CD4-positive, CD25-positive, alpha-beta regulatory T cell (primary cell): ENCODE data around the gene MSI2. TPM values are rescaled to one million over a fixed set of nuclear protein-coding genes. Genes with fewer than 3 reads are reported as not detected.

Source experiments
- ATAC-seq, 2 donors: fragments of 150-1000 bp; cut with Tn5 transposase; one replicate each; pipeline ENCODE4 v1.10.0; 2021; ENCODE audit warnings: low read depth in 2 of 2, moderate number of reproducible peaks in 2 of 2, moderate library complexity in 1 of 2
- DNase-seq, 3 donors: peaks; one replicate each; pipeline versions ENCODE4 v3.0.0 to v3.0.0-alpha.2; 2012 to 2022; ENCODE audit warnings: mixed read lengths in 1 of 3
- H3K27ac ChIP-seq: one replicate; pipeline ENCODE4 v1.7.0; 2013; ENCODE audit warnings: mild to moderate bottlenecking, low read length; ENCODE audit not compliant: insufficient read depth, poor library complexity, severe bottlenecking
- H3K27me3 ChIP-seq: one replicate; pipeline ENCODE4 v1.7.0; 2013; ENCODE audit warnings: low read length; ENCODE audit not compliant: control insufficient read depth, insufficient read depth
- H3K36me3 ChIP-seq: one replicate; pipeline ENCODE4 v1.7.0; 2013; ENCODE audit warnings: mild to moderate bottlenecking, low read length, moderate library complexity; ENCODE audit not compliant: control insufficient read depth, insufficient read depth
- H3K4me1 ChIP-seq: 2 replicates; pipeline ENCODE4 v1.7.0; 2013; ENCODE audit warnings: mild to moderate bottlenecking, low read length; ENCODE audit not compliant: insufficient read depth, control insufficient read depth, poor library complexity, severe bottlenecking
- H3K4me3 ChIP-seq: one replicate; pipeline ENCODE4 v1.7.0; 2013; ENCODE audit warnings: low read depth, mild to moderate bottlenecking, low read length, moderate library complexity
- H3K9me3 ChIP-seq, 2 experiments: 1 replicate in 1 of 2; 2 replicates in 1 of 2; pipeline ENCODE4 v1.7.0; 2013; ENCODE audit warnings: low read length in 2 of 2, mild to moderate bottlenecking in 1 of 2, moderate library complexity in 1 of 2; ENCODE audit not compliant: control insufficient read depth in 2 of 2
- H3K27ac Mint-ChIP-seq, 3 donors: one replicate each; pipeline ENCODE4 v1.8.0; 2020 to 2022; ENCODE audit warnings: mild to moderate bottlenecking in 3 of 3, mixed read lengths in 3 of 3, moderate library complexity in 2 of 3
- H3K27me3 Mint-ChIP-seq: one replicate; pipeline ENCODE4 v1.8.0; 2022; ENCODE audit warnings: mild to moderate bottlenecking, mixed read lengths
- H3K36me3 Mint-ChIP-seq: one replicate; pipeline ENCODE4 v1.8.0; 2020; ENCODE audit warnings: mixed read lengths
- H3K4me1 Mint-ChIP-seq, 4 donors: one replicate each; pipeline ENCODE4 v1.8.0; 2020 to 2022; ENCODE audit warnings: mixed read lengths in 4 of 4, mild to moderate bottlenecking in 1 of 4
- H3K4me3 Mint-ChIP-seq, 4 donors: one replicate each; pipeline ENCODE4 v1.8.0; 2020 to 2022; ENCODE audit warnings: mild to moderate bottlenecking in 4 of 4, mixed read lengths in 4 of 4, moderate library complexity in 3 of 4
- H3K9me3 Mint-ChIP-seq, 7 donors: one replicate each; pipeline ENCODE4 v1.8.0; 2020 to 2022; ENCODE audit warnings: mixed read lengths in 7 of 7, mild to moderate bottlenecking in 3 of 7, moderate library complexity in 2 of 7
- polyA plus RNA-seq, 4 donors: library from polyadenylated mRNA; unstranded; fragments of 300-500 nt; fragmentation: Illumina TruSeq; gene quantifications; one replicate each; pipeline ENCODE4 v1.2.3, GENCODE V29; 2021
- total RNA-seq: library from RNA; stranded (reverse); gene quantifications from one replicate; pipeline ENCODE4 v1.2.3, GENCODE V29; 2022

Gene MSI2
- total and polyA plus RNA-seq, 5 donors from 2014 or later = 3.2 to 177 (median 3.4) TPM

DNA sequence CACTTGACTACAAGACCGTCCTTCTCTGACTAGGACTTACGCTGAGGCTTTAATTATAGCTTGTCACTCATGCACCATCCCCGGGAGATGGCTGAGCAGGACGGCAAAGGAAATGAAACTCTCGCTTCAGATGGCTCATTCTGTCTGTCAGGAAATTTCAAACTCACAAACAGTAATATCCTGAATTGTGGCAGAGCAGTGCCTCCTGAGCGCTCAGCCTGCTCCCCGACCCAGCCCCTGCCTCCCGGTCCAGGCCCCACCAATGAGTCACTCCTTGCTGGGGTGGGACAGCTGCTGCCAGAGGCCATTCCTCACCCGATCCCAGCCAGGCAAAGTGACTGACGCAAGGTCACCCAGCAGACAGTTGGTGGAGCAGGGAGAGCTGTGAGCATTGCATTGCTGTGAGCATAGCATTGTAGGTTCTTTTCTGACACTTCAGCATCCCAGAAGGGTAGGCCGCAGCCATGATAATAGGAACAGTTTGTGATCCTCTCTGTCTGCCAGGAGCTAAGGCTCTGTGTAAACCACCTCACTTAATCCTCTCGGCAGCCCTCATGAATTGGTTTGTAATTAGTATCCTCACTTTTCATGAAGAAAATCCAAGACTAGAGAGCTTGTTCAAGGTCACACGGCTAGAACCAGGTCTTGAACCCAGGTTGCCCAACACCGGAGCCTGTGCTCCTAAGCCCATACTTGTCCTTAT is 467.9 kb downstream of the MSI2 start:
- Mint-ChIP-seq H3K9me3 (no peaks in the 10 kb centered on the region), H3K27me3 (peaks cover 17% of the 10 kb centered on the region), H3K36me3 (no peaks in the 10 kb centered on the region), H3K4me1 (no peaks in the 10 kb centered on the region), H3K4me3 (no peak overlapping the region), H3K27ac (no peak overlapping the region)
- H3K9me3 ChIP-seq = no peaks in the 10 kb centered on the region
- no peak overlapping the region for H3K27ac ChIP-seq
- no peaks in the 10 kb centered on the region for H3K4me1 ChIP-seq
- no peak for DNase-seq
- ATAC-seq = no peak
- no peaks in the 10 kb centered on the region for H3K36me3 ChIP-seq
- H3K27me3 ChIP-seq = no peaks in the 10 kb centered on the region
- no peak overlapping the region for H3K4me3 ChIP-seq

- Mint-ChIP-seq H3K9me3 (no peaks in the 10 kb centered on the region), H3K27me3 (peaks cover 12% of the 10 kb centered on the region), H3K4me1 (no peaks in the 10 kb centered on the region), H3K27ac (no peak overlapping the region), H3K4me3 (no peak overlapping the region), H3K36me3 (no peaks in the 10 kb centered on the region)
- H3K9me3 ChIP-seq = no peaks in the 10 kb centered on the region
- H3K27ac ChIP-seq = no peak overlapping the region
- H3K4me1 ChIP-seq = no peaks in the 10 kb centered on the region
- ATAC-seq (no peak), DNase-seq (no peak)
- no peak overlapping the region for H3K4me3 ChIP-seq
- no peaks in the 10 kb centered on the region for H3K27me3 ChIP-seq
- no peaks in the 10 kb centered on the region for H3K36me3 ChIP-seq
Measured at GRCh38 chr17:57724729-57725125, 468.4 kb downstream of the MSI2 start.

DNA sequence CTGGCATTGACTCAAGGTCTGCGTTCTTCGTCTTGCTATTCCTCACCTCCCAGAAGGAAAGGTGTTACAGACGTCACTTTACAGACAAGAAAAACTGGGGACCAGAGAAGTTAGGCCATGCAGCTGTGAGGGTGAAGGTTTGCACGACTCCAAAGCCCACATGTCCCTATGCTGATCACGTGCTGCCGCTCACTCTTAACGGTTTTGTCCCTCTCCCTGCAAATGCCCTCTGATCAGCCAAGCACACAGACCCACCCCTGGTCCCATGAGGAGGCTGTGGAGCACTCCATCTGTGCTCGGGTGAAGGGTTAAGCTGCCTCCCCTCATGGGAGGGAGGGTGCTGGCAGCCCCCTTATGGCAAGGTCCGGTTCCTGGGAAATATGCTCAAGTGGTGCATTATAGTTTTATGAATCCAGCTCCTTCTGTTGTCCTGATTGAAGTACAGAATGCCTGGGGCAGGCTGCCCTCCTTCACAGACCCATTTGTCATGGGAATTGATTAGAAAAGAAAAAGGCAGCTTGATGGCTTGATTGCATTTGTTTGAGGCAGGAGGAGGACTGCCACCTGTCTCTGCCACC is 470.0 kb downstream of the MSI2 start:
- Histone ChIP-seq H3K4me1 (no peaks in the 10 kb centered on the region), H3K36me3 (no peaks in the 10 kb centered on the region), H3K4me3 (no peak overlapping the region), H3K27me3 (no peaks in the 10 kb centered on the region), H3K27ac (no peak overlapping the region), H3K9me3 (no peaks in the 10 kb centered on the region)
- Mint-ChIP-seq H3K4me3 (no peak overlapping the region), H3K4me1 (no peaks in the 10 kb centered on the region), H3K27ac (no peak overlapping the region), H3K9me3 (peaks cover 0 to 2% (median 0%) of the 10 kb centered on the region in 7 donors), H3K36me3 (no peaks in the 10 kb centered on the region), H3K27me3 (peaks cover 4% of the 10 kb centered on the region)
- no peak for ATAC-seq
- DNase-seq = no peak

GRCh38 chr17:57726838-57727237 is 470.5 kb downstream of the MSI2 start:
- no peak overlapping the region for H3K27ac ChIP-seq
- Mint-ChIP-seq H3K4me3 (no peak overlapping the region), H3K4me1 (no peaks in the 10 kb centered on the region), H3K27ac (no peak overlapping the region), H3K9me3 (peaks cover 0 to 2% (median 0%) of the 10 kb centered on the region in 7 donors), H3K36me3 (no peaks in the 10 kb centered on the region), H3K27me3 (no peaks in the 10 kb centered on the region)
- H3K27me3 ChIP-seq = no peaks in the 10 kb centered on the region
- DNase-seq (no peak), ATAC-seq (no peak)
- H3K4me1 ChIP-seq = no peaks in the 10 kb centered on the region
- H3K9me3 ChIP-seq = no peaks in the 10 kb centered on the region
- H3K36me3 ChIP-seq = no peaks in the 10 kb centered on the region
- no peak overlapping the region for H3K4me3 ChIP-seq

DNA sequence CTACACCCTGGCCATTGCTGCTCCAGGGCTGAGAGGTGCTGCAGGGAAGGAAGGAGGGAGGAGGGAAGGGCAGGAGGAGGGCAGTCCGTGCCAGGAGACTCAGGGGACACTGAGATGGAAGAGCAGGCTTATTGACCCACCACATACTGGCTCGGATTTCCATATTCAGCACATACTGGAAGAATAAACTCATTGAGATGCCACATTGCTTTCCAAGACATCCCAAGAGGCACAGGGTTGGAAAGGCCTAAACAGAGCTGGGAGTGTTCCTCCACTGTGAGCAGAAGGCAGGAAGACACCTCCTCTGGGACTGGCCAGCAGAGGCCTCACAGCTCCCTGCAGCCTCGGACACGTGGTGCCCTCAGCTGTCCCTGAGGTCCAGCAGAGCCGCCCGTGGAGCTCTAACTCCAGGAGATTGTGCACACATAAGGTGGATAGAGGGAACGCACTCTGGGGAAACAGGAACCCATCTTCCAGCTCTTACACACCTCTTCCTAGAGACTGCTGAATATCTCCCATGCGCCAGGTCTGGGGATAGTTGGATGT is 471.4 kb downstream of the MSI2 start:
- Histone ChIP-seq H3K4me3 (no peak overlapping the region), H3K36me3 (no peaks in the 10 kb centered on the region), H3K9me3 (no peaks in the 10 kb centered on the region), H3K4me1 (no peaks in the 10 kb centered on the region), H3K27ac (no peak overlapping the region), H3K27me3 (peaks cover 2% of the 10 kb centered on the region)
- H3K36me3 Mint-ChIP-seq = no peaks in the 10 kb centered on the region
- H3K4me1 Mint-ChIP-seq = no peaks in the 10 kb centered on the region
- peaks cover 0 to 2% (median 0%) of the 10 kb centered on the region in 7 donors for H3K9me3 Mint-ChIP-seq
- DNase-seq (no peak), ATAC-seq (no peak)
- H3K4me3 Mint-ChIP-seq = no peak overlapping the region
- no peak overlapping the region for H3K27ac Mint-ChIP-seq
- peaks cover 4% of the 10 kb centered on the region for H3K27me3 Mint-ChIP-seq

GRCh38 chr17:57730026-57730701 is 473.8 kb downstream of the MSI2 start:
- Mint-ChIP-seq H3K9me3 (peaks cover 0 to 3% (median 0%) of the 10 kb centered on the region in 7 donors), H3K27ac (no peak overlapping the region), H3K36me3 (no peaks in the 10 kb centered on the region), H3K4me3 (no peak overlapping the region), H3K27me3 (peaks cover 15% of the 10 kb centered on the region), H3K4me1 (no peaks in the 10 kb centered on the region)
- H3K4me3 ChIP-seq = no peak overlapping the region
- H3K36me3 ChIP-seq = no peaks in the 10 kb centered on the region
- H3K4me1 ChIP-seq = no peaks in the 10 kb centered on the region
- DNase-seq (no peak), ATAC-seq (no peak)
- no peak overlapping the region for H3K27ac ChIP-seq
- peaks cover 2% of the 10 kb centered on the region for H3K27me3 ChIP-seq
- no peaks in the 10 kb centered on the region for H3K9me3 ChIP-seq

- DNase-seq (no peak), ATAC-seq (no peak)
- H3K36me3 Mint-ChIP-seq = no peaks in the 10 kb centered on the region
- Histone ChIP-seq H3K27me3 (peaks cover 2% of the 10 kb centered on the region), H3K36me3 (no peaks in the 10 kb centered on the region), H3K4me1 (no peaks in the 10 kb centered on the region), H3K4me3 (no peak overlapping the region), H3K27ac (no peak overlapping the region), H3K9me3 (no peaks in the 10 kb centered on the region)
- H3K4me3 Mint-ChIP-seq = no peak overlapping the region
- no peak overlapping the region for H3K27ac Mint-ChIP-seq
- no peaks in the 10 kb centered on the region for H3K4me1 Mint-ChIP-seq
- peaks cover 15% of the 10 kb centered on the region for H3K27me3 Mint-ChIP-seq
- peaks cover 0 to 3% (median 0%) of the 10 kb centered on the region in 7 donors for H3K9me3 Mint-ChIP-seq
Measured at GRCh38 chr17:57732062-57732461, 475.7 kb downstream of the MSI2 start.
